Epithelial cell of esophagus (primary cell): Measurements from ENCODE around the gene PLEKHH1.

ENCODE experiments used
- DNase-seq: peaks from one replicate; pipeline ENCODE4 v3.0.0; 2010; ENCODE audit warnings: low read depth
- H3K4me3 ChIP-seq: 2 replicates; pipeline ENCODE4 v1.5.1; 2011; ENCODE audit warnings: mild to moderate bottlenecking, low read length, control low read depth
- CTCF ChIP-seq: IDR thresholded peaks from 2 replicates; pipeline ENCODE4 v1.5.1; 2011; ENCODE audit warnings: low read depth, mild to moderate bottlenecking, low read length, control low read depth, inconsistent platforms; ENCODE audit not compliant: insufficient read depth; ENCODE audit errors: missing control alignments

The PLEKHH1 gene

GRCh38 chr14:67487937-67488893 lies 44.9 kb upstream of the PLEKHH1 start, which contains the start of gene TMEM229B:
Gene TMEM229B (minus strand): TSS chr14:67488721. CDS start chr14:67473923, 14,798 bp downstream.
- DNase-seq = no peak
- TF ChIP-seq CTCF = no peak
- no peak within 1 kb of the TSS for H3K4me3 ChIP-seq

DNA sequence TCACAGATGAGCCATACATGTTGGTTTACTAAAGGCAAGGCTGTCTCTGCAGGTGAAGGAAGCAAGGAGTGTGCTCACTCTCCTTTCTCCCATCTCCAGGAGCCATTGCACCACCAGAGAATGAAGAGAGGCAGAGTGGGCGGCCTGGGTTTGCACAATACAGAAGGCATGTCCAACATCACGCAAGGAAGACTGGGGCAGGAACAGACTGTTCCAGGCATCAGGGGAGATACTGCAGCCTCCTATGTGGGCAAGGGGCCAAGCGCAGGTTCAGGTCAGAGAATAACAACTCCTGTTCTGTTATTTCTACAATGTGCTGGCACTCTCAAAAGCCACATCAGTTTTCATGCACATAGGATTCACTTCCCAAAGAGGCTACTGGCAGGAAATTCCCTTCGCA lies 42.9 kb upstream of the PLEKHH1 start:
- TF ChIP-seq CTCF = no peak
- no peak for DNase-seq
- no peak overlapping the region for H3K4me3 ChIP-seq

GRCh38 chr14:67491285-67491684 lies 41.8 kb upstream of the PLEKHH1 start:
- H3K4me3 ChIP-seq = no peak overlapping the region
- no peak for TF ChIP-seq CTCF
- DNase-seq = no peak

DNA sequence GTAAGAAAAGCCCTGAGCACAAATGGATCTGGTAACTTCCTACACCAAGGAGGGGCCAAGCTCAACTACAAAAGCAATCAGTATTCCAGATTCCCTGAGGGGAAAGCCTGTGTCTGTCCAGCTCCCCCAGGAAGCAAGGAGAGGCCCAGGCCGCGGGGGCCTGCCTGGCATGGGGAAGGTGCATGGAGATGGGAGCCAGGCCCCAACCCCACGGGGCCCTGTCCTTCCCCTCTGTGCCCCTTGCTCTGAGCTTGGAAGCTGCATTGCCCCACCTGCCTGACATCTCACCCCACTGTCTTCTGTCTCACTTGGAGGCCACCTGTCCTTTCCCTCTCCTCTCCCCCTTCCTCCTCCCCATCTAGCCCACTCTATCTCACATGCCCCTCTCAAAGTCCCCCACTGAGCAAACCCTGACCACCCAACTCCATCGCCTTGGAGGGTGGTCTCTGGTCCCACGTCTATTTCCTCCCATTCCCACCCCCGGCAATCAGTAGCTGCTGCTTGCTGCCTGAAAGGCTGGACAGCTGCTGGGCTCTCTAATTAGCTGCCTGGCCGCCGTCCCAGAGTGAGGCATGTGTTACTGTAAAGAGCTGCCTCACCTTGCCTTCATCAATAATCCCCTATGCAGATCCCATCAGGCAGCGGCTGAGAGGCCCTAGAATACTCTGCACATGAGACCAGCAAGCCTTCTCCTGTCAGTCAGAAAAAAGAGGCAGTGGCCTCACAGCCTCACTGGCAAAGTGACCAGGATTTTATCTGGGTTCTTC lies 41.2 kb upstream of the PLEKHH1 start:
- TF ChIP-seq CTCF = no peak
- DNase-seq = no peak
- no peak overlapping the region for H3K4me3 ChIP-seq

GRCh38 chr14:67492538-67492937 lies 40.6 kb upstream of the PLEKHH1 start:
- no peak for DNase-seq
- no peak for TF ChIP-seq CTCF
- H3K4me3 ChIP-seq = no peak overlapping the region

GRCh38 chr14:67493092-67493717 lies 39.9 kb upstream of the PLEKHH1 start:
- DNase-seq = no peak
- no peak overlapping the region for H3K4me3 ChIP-seq
- no peak for TF ChIP-seq CTCF
